ENCODE results near the gene ZNF14. TPM values are rescaled to one million over a fixed set of nuclear protein-coding genes. Genes with fewer than 3 reads are reported as not detected.
"Not testable (repeated sequence)": the region's sequence is repeated elsewhere in the genome, so short reads cannot be mapped to it uniquely, and the experiment has no call there.

ZNF14 gene
- polyA plus RNA-seq (ENCODE audit: insufficient read length in 4 of 4): 10 to 100 TPM; 11.8 to 15.9 (median 14.6) TPM

DNA sequence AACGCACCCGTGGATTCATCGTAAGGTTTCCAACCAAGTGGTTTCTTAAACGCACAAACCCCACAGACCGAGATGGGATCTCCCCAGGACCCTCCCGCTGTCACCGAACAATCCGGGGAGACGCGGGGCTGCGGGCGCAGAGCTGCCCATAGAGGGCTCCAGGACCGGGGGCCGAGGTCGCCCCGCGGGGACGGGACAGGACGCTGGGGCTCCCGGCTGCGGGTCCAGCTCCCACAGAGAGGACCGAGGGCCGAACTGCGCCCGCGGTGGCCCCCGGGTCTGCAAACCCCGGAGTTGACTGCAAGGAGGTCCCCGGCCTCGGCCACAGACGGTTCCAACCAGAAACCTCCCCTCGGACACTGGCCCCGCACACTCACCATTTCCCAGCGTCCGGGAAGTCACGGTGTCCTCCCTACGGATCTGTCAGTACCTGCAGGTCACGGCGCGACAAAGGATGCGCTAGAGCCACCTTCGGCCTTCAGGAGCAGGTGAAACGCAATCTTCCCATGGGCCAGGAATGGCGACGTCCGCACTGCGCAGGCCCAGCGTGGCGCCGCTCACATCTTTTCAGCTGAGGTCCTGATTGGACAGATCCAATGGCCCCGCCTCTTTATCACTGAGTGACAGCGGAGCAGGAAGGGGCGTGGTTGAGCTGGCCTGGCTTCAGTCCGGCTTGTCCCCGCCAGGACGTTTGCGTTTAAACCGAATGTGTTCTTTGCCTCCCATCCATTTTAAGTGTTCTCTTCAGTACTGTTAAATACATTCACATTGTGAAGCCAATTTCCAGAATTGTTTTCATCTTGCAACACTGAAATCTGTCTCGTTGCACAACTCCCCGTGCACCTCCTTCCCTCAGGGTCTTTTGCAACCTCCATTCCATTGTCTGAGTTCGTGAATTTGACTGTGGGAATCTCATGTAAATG lies at the start of gene ZNF14:
TSS of gene ZNF14 (minus strand) at position 534 of the 923 bp plus-strand sequence. CDS start at position 380, 154 bp downstream.
- DNase-seq (ENCODE audit: low read depth in 4 of 4, low spot score in 2 of 4): peak; percentile 89 to 95 (median 94)

GRCh38 chr19:19781791-19782190 lies 48.9 kb upstream of the ZNF14 start:
- DNase-seq (ENCODE audit: low read depth in 4 of 4, low spot score in 2 of 4): not testable (repeated sequence)

DNA sequence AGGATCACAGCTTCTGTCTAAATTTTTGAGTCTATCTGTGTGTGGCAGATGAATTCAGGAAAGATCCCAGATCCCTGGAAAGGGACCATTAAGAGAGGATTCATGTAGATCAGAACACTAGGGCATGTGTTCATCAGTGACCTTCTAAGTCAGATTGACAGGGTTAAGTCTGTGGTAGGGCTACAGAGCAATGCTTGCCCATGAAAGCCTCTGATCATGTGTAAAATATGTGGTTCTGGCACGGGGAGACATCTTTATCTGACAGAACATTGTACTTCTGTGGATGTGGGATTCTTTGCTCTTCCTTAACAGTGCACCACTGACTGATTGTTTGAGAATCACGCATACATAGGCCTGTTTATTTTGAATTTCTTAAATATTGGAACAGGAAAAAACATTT lies 45.8 kb upstream of the ZNF14 start:
- DNase-seq (ENCODE audit: low read depth in 4 of 4, low spot score in 2 of 4): no peak

DNA sequence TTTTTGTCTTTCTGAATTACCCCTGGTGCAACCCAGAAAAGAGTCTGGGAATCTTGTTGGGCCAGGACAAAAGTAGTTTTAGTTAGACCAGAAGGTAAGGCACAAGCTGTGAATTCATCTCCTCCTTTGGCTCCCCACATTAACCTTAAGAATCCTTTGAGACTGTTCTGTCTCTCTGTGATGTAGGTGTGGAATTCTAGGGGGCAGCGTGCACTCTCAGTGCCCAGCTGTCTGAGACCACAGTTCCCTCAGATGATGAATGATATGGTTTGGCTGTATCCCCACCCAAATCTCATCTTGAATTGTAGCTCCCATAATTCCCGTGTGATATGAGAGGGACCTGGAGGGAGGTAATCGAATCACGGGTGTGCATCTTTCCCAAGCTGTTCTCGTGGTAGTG lies 44.8 kb upstream of the ZNF14 start:
- no peak for DNase-seq (ENCODE audit: low read depth in 4 of 4, low spot score in 2 of 4)

- DNase-seq (ENCODE audit: low read depth in 4 of 4, low spot score in 2 of 4): peak; percentile 88 to 97 (median 92)
Measured at GRCh38 chr19:19776206-19777008, 43.5 kb upstream of the ZNF14 start.

- DNase-seq (ENCODE audit: low read depth in 4 of 4, low spot score in 2 of 4): peak in 2 of 4 donors; percentile 3 to 9
Measured at GRCh38 chr19:19775891-19776205, 42.9 kb upstream of the ZNF14 start.

GRCh38 chr19:19774354-19775033 lies 41.6 kb upstream of the ZNF14 start:
- no peak for DNase-seq (ENCODE audit: low read depth in 4 of 4, low spot score in 2 of 4)

DNA sequence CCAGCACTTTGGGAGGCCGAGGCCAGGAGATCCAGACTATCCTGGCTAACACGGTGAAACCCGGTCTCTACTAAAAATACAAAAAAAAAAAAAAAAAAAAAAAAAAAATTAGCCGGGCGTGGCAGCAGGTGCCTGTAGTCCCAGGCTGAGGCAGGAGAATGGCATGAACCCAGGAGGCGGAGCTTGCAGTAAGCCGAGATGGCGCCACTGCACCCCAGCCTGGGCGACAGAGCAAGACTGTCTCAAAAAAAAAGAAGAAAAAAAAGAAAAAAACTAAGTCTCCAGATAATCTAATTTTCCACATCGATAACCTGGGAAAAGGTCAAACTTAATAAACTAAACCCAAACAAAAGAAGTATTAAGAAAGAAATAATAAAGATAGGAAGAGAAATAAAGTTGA lies 39.1 kb upstream of the ZNF14 start:
- not testable (repeated sequence) for DNase-seq (ENCODE audit: low read depth in 4 of 4, low spot score in 2 of 4)

- not testable (repeated sequence) for DNase-seq (ENCODE audit: low read depth in 4 of 4, low spot score in 2 of 4)
Measured at GRCh38 chr19:19769971-19770370, 37.1 kb upstream of the ZNF14 start.

DNA sequence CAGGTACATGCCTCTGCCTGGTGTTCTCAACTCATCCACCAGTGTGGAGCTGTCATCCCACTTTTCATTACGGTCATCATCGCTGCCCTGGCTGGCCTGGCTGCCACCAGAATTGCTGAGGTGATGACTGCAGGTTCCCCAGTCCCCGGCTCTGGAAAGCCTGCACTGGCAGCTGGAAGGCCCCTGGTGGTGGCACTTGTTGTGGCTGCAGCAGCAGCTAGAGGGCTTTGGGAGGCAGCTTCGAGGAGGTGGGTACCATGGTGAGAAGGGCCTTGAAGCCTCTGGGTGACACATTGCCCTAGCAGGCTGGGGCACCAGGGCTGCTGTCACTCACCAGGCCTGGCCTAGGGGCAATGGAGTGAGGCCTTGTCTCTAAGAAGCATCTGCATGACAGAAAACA lies 25.3 kb upstream of the ZNF14 start:
- no peak for DNase-seq (ENCODE audit: low read depth in 4 of 4, low spot score in 2 of 4)

GRCh38 chr19:19752760-19753403 lies 20.0 kb upstream of the ZNF14 start:
- DNase-seq (ENCODE audit: low read depth in 4 of 4, low spot score in 2 of 4): no peak

GRCh38 chr19:19751846-19752245 lies 18.9 kb upstream of the ZNF14 start:
- DNase-seq (ENCODE audit: low read depth in 4 of 4, low spot score in 2 of 4): no peak

DNA sequence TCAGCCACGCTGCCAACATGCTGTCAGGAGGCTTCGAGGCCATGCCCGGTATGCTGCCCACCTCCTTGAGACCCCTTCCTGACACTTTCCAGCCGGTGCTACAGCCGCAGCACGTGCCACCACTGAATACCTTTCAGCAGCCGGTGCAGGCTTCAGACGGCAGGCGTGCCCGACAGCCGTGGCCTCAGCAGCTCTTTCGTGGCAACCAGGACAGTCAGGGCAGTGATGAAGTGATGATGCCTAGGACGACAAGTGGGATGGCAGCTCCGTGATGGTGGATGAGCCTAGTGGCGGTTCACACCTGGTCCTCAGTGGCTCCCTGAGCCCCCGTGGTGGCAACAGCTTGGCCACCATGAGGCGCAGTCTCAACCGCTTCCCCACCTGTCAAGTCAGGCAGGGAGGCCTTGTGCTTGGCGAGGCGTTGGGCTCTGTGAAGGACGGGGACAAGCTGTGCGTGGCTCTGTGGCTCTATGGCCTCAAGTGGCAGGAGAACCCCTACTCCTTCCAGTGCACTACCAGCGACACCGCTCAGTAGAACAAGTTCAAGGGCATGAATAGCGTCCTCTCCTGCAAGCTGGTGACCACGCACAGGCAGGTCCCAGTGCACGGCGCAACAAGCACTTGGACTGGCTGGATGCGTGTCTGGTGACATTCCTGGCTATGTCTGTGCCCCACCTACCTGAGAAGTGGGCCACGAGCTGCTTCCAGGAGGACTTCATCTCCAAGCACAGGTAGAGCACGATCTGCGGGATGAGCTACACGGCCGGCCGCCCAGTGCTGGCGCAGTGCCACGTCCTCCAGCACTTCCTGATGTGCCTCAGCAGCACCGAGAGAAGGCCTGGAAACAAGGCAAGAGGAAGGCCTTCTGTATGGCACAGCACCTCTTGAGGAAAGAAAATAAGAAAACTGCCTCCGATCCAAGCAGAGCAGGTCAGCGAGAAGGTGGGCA lies 18.2 kb upstream of the ZNF14 start:
- DNase-seq (ENCODE audit: low read depth in 4 of 4, low spot score in 2 of 4): no peak

GRCh38 chr19:19749908-19750841 lies 17.3 kb upstream of the ZNF14 start:
- no peak for DNase-seq (ENCODE audit: low read depth in 4 of 4, low spot score in 2 of 4)

GRCh38 chr19:19749117-19749907 lies 16.4 kb upstream of the ZNF14 start:
- DNase-seq (ENCODE audit: low read depth in 4 of 4, low spot score in 2 of 4): no peak

GRCh38 chr19:19748249-19748938 lies 15.5 kb upstream of the ZNF14 start:
- DNase-seq (ENCODE audit: low read depth in 4 of 4, low spot score in 2 of 4): no peak
